Colonic mucosa (tissue), 4 donors: ENCODE data around the gene NCOA5. TPM values are rescaled to one million over a fixed set of nuclear protein-coding genes. Genes with fewer than 3 reads are reported as not detected.

ENCODE experiments used
- DNase-seq: peaks from one replicate; pipeline ENCODE4 v3.0.0-alpha.2; 2020
- H3K27ac ChIP-seq: fragments of 200-600 bp; one replicate; pipeline ENCODE4 v1.8.0; 2021
- H3K27me3 ChIP-seq: fragments of 200-600 bp; one replicate; pipeline ENCODE4 v1.8.0; 2021
- H3K36me3 ChIP-seq: fragments of 200-600 bp; one replicate; pipeline ENCODE4 v1.8.0; 2021
- H3K4me1 ChIP-seq: fragments of 200-600 bp; one replicate; pipeline ENCODE4 v1.8.0; 2021; ENCODE audit warnings: mild to moderate bottlenecking
- H3K4me3 ChIP-seq: fragments of 200-600 bp; one replicate; pipeline ENCODE4 v1.8.0; 2021
- H3K9ac ChIP-seq, 2 donors: one replicate each; pipeline ENCODE4 v1.7.0; 2013; ENCODE audit warnings: control low read depth in 2 of 2, low read depth in 2 of 2, low read length in 2 of 2
- H3K9me3 ChIP-seq: fragments of 200-600 bp; one replicate; pipeline ENCODE4 v1.8.0; 2021
- CTCF ChIP-seq: fragments of 200-600 bp; IDR thresholded peaks from one replicate; pipeline ENCODE4 v1.8.0; 2022; ENCODE audit warnings: antibody characterized with exemption, mild to moderate bottlenecking
- intact Hi-C: fragments of 100-400 bp; cut with DNase I; formaldehyde crosslinking; loops from one replicate; pipeline ENCODE4 v1.14.1; 2022
- total RNA-seq, 2 donors: library from RNA; stranded (reverse); fragmentation: NEBNext Ultra II Directional in 1 of 2; extraction: Animal tissue kit (Norgen Biotek cat#: 25700) in 1 of 2; gene quantifications; one replicate each; pipeline ENCODE4 v1.2.1, GENCODE V29; 2021
- donor health status: healthy.
- donor health status: DM: no; HTN: no; CAD: no.
- donor health status: DM: no; HTN: no; CAD: no.

The NCOA5 gene
- total RNA-seq, 2 donors from 2014 or later = 20.4 to 32.1 TPM

GRCh38 chr20:46013829-46014516 lies 75.8 kb downstream of the NCOA5 start:
- intact Hi-C loops = no loop called here
- no peak overlapping the region for H3K4me3 ChIP-seq

GRCh38 chr20:46013322-46013828 lies 76.4 kb downstream of the NCOA5 start:
- no peak overlapping the region for H3K4me3 ChIP-seq
- intact Hi-C loops = no loop called here
- peaks cover 4% of the 10 kb centered on the region for H3K4me1 ChIP-seq
- no peak for TF ChIP-seq CTCF
- no peak overlapping the region for H3K27ac ChIP-seq
- H3K27me3 ChIP-seq = peaks cover 40% of the 10 kb centered on the region
- H3K9me3 ChIP-seq = no peaks in the 10 kb centered on the region
- no peak for DNase-seq
- H3K36me3 ChIP-seq = no peaks in the 10 kb centered on the region
- H3K9ac ChIP-seq = no peak overlapping the region

More at GRCh38 chr20:46013829-46014516, 75.8 kb downstream of the NCOA5 start:
- Histone ChIP-seq H3K27ac (no peak overlapping the region), H3K36me3 (no peaks in the 10 kb centered on the region), H3K9me3 (no peaks in the 10 kb centered on the region), H3K27me3 (peaks cover 40% of the 10 kb centered on the region), H3K4me1 (peaks cover 4% of the 10 kb centered on the region), H3K9ac (no peak overlapping the region)
- peak; percentile 81 for TF ChIP-seq CTCF
- DNase-seq = peak; percentile 56

GRCh38 chr20:46012921-46013320 lies 76.8 kb downstream of the NCOA5 start:
- no peak for TF ChIP-seq CTCF
- no peak overlapping the region for H3K9ac ChIP-seq
- H3K9me3 ChIP-seq = no peaks in the 10 kb centered on the region
- DNase-seq = no peak
- no peak overlapping the region for H3K4me3 ChIP-seq
- peaks cover 40% of the 10 kb centered on the region for H3K27me3 ChIP-seq
- H3K36me3 ChIP-seq = no peaks in the 10 kb centered on the region
- no peak overlapping the region for H3K27ac ChIP-seq
- intact Hi-C loops = no loop called here
- peaks cover 4% of the 10 kb centered on the region for H3K4me1 ChIP-seq

GRCh38 chr20:46011631-46012482 lies 77.9 kb downstream of the NCOA5 start:
- no peak for TF ChIP-seq CTCF
- peaks cover 4% of the 10 kb centered on the region for H3K4me1 ChIP-seq
- H3K27ac ChIP-seq = no peak overlapping the region
- H3K27me3 ChIP-seq = peaks cover 40% of the 10 kb centered on the region
- H3K9ac ChIP-seq = no peak overlapping the region
- no peaks in the 10 kb centered on the region for H3K9me3 ChIP-seq
- intact Hi-C loops = no loop called here
- H3K4me3 ChIP-seq = no peak overlapping the region
- peak; percentile 64 for DNase-seq
- H3K36me3 ChIP-seq = no peaks in the 10 kb centered on the region

Other genes with a start within 250 kb of the NCOA5 start
- gene ACOT8, start 232.6 kb downstream of the NCOA5 start, total RNA-seq = 10 to 100 TPM; 49.8 to 58.5 TPM
- 1 to 10 TPM; 4.6 to 5.2 TPM for gene ZSWIM3, start 232.3 kb downstream of the NCOA5 start, total RNA-seq
- gene ZSWIM1, start 208.7 kb downstream of the NCOA5 start, total RNA-seq = 10 to 100 TPM; 13.3 to 13.4 TPM
- gene SPATA25, start 202.3 kb downstream of the NCOA5 start, total RNA-seq = 1 to 10 TPM; 1.5 TPM
- gene NEURL2, start 198.8 kb downstream of the NCOA5 start, total RNA-seq = 1 to 10 TPM; 3.5 to 4.0 TPM
- gene CTSA, start 198.6 kb downstream of the NCOA5 start, total RNA-seq = 100 to 1,000 TPM; 273 to 366 TPM
- 10 to 100 TPM; 17.4 to 36.2 TPM for gene PLTP, start 177.8 kb downstream of the NCOA5 start, total RNA-seq
- 10 to 100 TPM; 28.9 to 33.6 TPM for gene PCIF1, start 155.3 kb downstream of the NCOA5 start, total RNA-seq
- gene ZNF335, start 117.8 kb downstream of the NCOA5 start, total RNA-seq = 10 to 100 TPM; 11.3 to 22.1 TPM
- gene MMP9, start 81.1 kb downstream of the NCOA5 start, total RNA-seq = 1 to 10 TPM; 1.3 to 4.0 TPM
- gene SLC12A5, start 60.7 kb downstream of the NCOA5 start, total RNA-seq = under 1 TPM in 1 of 2 donors, not detected in 1; 0.96 TPM
- 1 to 10 TPM; 2.8 to 4.4 TPM for gene CD40, start 28.4 kb upstream of the NCOA5 start, total RNA-seq
- under 1 TPM; 0.12 to 0.13 TPM for gene CDH22, start 218.5 kb upstream of the NCOA5 start, total RNA-seq